IMR-90 (cell line): ENCODE measurements around the gene BCS1L. TPM values are rescaled to one million over a fixed set of nuclear protein-coding genes. Genes with fewer than 3 reads are reported as not detected.

Experiments used
- ATAC-seq: fragments of 200-7000 bp; cut with Tn5 transposase; 2 replicates; pipeline ENCODE4 v1.9.1; 2020; ENCODE audit warnings: low read depth, mild to moderate bottlenecking, moderate library complexity
- BruUV-seq: library from RNA; stranded (reverse); fragments of 400-500 nt; replicated peaks from 2 replicates; lab custom pipeline; 2021; lab: Mats Ljungman, UMichigan
- CTCF ChIA-PET: fragments of 300-600 bp; formaldehyde crosslinking; extraction: SDS; loops from one replicate; lab custom pipeline; 2021; ENCODE audit warnings: antibody characterized with exemption; lab: Yijun Ruan, JAX
- POLR2A ChIA-PET: fragments of 300-600 bp; sonication (Branson Sonifier 250); formaldehyde crosslinking; loops from one replicate; lab custom pipeline; 2022; ENCODE audit warnings: antibody characterized with exemption; ENCODE audit not compliant: unreplicated experiment; lab: Charles Lee
- DNase-seq: peaks from one replicate; pipeline ENCODE4 v3.0.0; 2013
- H2AFZ ChIP-seq: replicated peaks from 2 replicates; pipeline ENCODE3; 2013; ENCODE audit warnings: low read length, mild to moderate bottlenecking; ENCODE audit not compliant: poor library complexity
- H2AK5ac ChIP-seq: 2 replicates; pipeline ENCODE4 v1.6.1; 2013; ENCODE audit warnings: low read depth, low read length, inconsistent platforms
- H2AK9ac ChIP-seq: replicated peaks from 2 replicates; pipeline ENCODE3; 2013; ENCODE audit warnings: mild to moderate bottlenecking, low read depth, low read length, moderate library complexity; ENCODE audit not compliant: poor library complexity
- H2BK120ac ChIP-seq: 2 replicates; pipeline ENCODE4 v1.6.1; 2013; ENCODE audit warnings: low read depth, low read length, inconsistent platforms
- H2BK15ac ChIP-seq: 3 replicates; pipeline ENCODE4 v1.6.1; 2013; ENCODE audit warnings: low read depth, low read length, inconsistent platforms
- H2BK20ac ChIP-seq: 2 replicates; pipeline ENCODE4 v1.6.1; 2013; ENCODE audit warnings: low read depth, mild to moderate bottlenecking, inconsistent platforms, low read length, moderate library complexity
- H2BK5ac ChIP-seq: 2 replicates; pipeline ENCODE4 v1.6.1; 2013; ENCODE audit warnings: mild to moderate bottlenecking, low read depth, low read length, inconsistent platforms; ENCODE audit not compliant: poor library complexity, severe bottlenecking
- H3K14ac ChIP-seq: replicated peaks from 2 replicates; pipeline ENCODE4 v1.6.1; 2013; ENCODE audit warnings: low read depth, low read length, inconsistent platforms
- H3K18ac ChIP-seq: 2 replicates; pipeline ENCODE4 v1.6.1; 2013; ENCODE audit warnings: low read depth, low read length, control low read depth
- H3K23ac ChIP-seq: 2 replicates; pipeline ENCODE4 v1.6.1; 2013; ENCODE audit warnings: low read depth, low read length, inconsistent platforms
- H3K27ac ChIP-seq: 2 replicates; pipeline ENCODE4 v1.5.1; 2013; ENCODE audit warnings: mild to moderate bottlenecking, control low read depth, low read length; ENCODE audit not compliant: insufficient read depth
- H3K27me3 ChIP-seq: 2 replicates; pipeline ENCODE4 v1.6.1; 2013; ENCODE audit warnings: low read length; ENCODE audit not compliant: control insufficient read depth, insufficient read depth
- H3K36me3 ChIP-seq: 2 replicates; pipeline ENCODE4 v1.6.1; 2013; ENCODE audit warnings: low read length, mixed read lengths; ENCODE audit not compliant: control insufficient read depth, insufficient read depth
- H3K4ac ChIP-seq: 2 replicates; pipeline ENCODE4 v1.6.1; 2013; ENCODE audit warnings: low read depth, low read length, inconsistent platforms
- H3K4me1 ChIP-seq: 2 replicates; pipeline ENCODE4 v1.6.1; 2013; ENCODE audit warnings: low read length, mixed read lengths; ENCODE audit not compliant: control insufficient read depth, insufficient read depth
- H3K4me2 ChIP-seq: 2 replicates; pipeline ENCODE4 v1.6.1; 2013; ENCODE audit warnings: low read depth, mild to moderate bottlenecking, control low read depth, low read length, moderate library complexity
- H3K4me3 ChIP-seq: 2 replicates; pipeline ENCODE4 v1.5.1; 2013; ENCODE audit warnings: low read depth, mild to moderate bottlenecking, control low read depth, low read length, moderate library complexity; ENCODE audit not compliant: insufficient read depth
- H3K56ac ChIP-seq: 2 replicates; pipeline ENCODE4 v1.6.1; 2013; ENCODE audit warnings: low read length, inconsistent platforms; ENCODE audit not compliant: insufficient read depth; ENCODE audit errors: extremely low read depth
- H3K79me1 ChIP-seq, 2 experiments: 2 replicates each; pipeline ENCODE4 v1.6.1; 2013; ENCODE audit warnings: low read length in 2 of 2, inconsistent platforms in 1 of 2, low read depth in 1 of 2
- H3K9ac ChIP-seq: 2 replicates; pipeline ENCODE4 v1.6.1; 2013; ENCODE audit warnings: low read depth, low read length, control low read depth
- H3K9me1 ChIP-seq: 2 replicates; pipeline ENCODE4 v1.6.1; 2013; ENCODE audit warnings: low read length, inconsistent platforms; ENCODE audit not compliant: insufficient read depth
- H3K9me3 ChIP-seq: 2 replicates; pipeline ENCODE4 v1.6.1; 2013; ENCODE audit warnings: low read length; ENCODE audit not compliant: control insufficient read depth, insufficient read depth
- H4K20me1 ChIP-seq: 2 replicates; pipeline ENCODE4 v1.6.1; 2013; ENCODE audit warnings: low read length, inconsistent platforms; ENCODE audit not compliant: insufficient read depth
- H4K5ac ChIP-seq: 2 replicates; pipeline ENCODE4 v1.6.1; 2013; ENCODE audit warnings: mild to moderate bottlenecking, low read depth, low read length, control low read depth
- H4K8ac ChIP-seq, 2 experiments: 2 replicates each; pipeline ENCODE4 v1.6.1; 2013; ENCODE audit warnings: low read depth in 2 of 2, low read length in 2 of 2, control low read depth in 1 of 2, inconsistent platforms in 1 of 2
- H4K91ac ChIP-seq: 2 replicates; pipeline ENCODE4 v1.6.1; 2013; ENCODE audit warnings: low read depth, low read length, inconsistent platforms; ENCODE audit not compliant: insufficient read depth
- CEBPB ChIP-seq: IDR thresholded peaks from 2 replicates; pipeline ENCODE4 v1.6.1; 2012; ENCODE audit warnings: low read depth, low read length, improper control_type of control experiment
- CHD1 ChIP-seq: IDR thresholded peaks from 2 replicates; pipeline ENCODE4 v1.6.1; 2012; ENCODE audit warnings: low read depth, low read length, improper control_type of control experiment
- ELK1 ChIP-seq: fragments of 150-350 bp; IDR thresholded peaks from 2 replicates; pipeline ENCODE4 v1.6.1; 2016; ENCODE audit warnings: low read depth, mild to moderate bottlenecking, low read length, moderate library complexity, borderline replicate concordance
- FOS ChIP-seq: fragments of 150-350 bp; IDR thresholded peaks from 2 replicates; pipeline ENCODE4 v1.6.1; 2016; ENCODE audit warnings: low read depth, low read length
- MAFK ChIP-seq: IDR thresholded peaks from 2 replicates; pipeline ENCODE4 v1.6.1; 2012; ENCODE audit warnings: low read depth, low read length, improper control_type of control experiment
- MXI1 ChIP-seq: IDR thresholded peaks from 2 replicates; pipeline ENCODE4 v1.6.1; 2012; ENCODE audit warnings: low read depth, mild to moderate bottlenecking, low read length, moderate library complexity, borderline replicate concordance
- NFE2L2 ChIP-seq: fragments of 150-350 bp; IDR thresholded peaks from 2 replicates; pipeline ENCODE4 v1.6.1; 2016; ENCODE audit warnings: low read depth, mild to moderate bottlenecking, low read length
- POLR2A ChIP-seq: IDR thresholded peaks from 2 replicates; pipeline ENCODE4 v1.6.1; 2012; ENCODE audit warnings: mild to moderate bottlenecking, low read depth, low read length
- RAD21 ChIP-seq: IDR thresholded peaks from 2 replicates; pipeline ENCODE4 v1.6.1; 2012; ENCODE audit warnings: low read length, improper control_type of control experiment
- RFX5 ChIP-seq: IDR thresholded peaks from 2 replicates; pipeline ENCODE4 v1.8.0; 2012; ENCODE audit warnings: low read depth, mild to moderate bottlenecking, low read length, moderate library complexity
- SMC3 ChIP-seq: fragments of 150-350 bp; IDR thresholded peaks from 2 replicates; pipeline ENCODE4 v1.6.1; 2016; ENCODE audit warnings: low read depth, mild to moderate bottlenecking, antibody characterized with exemption, low read length, moderate library complexity
- WGBS, 2 experiments: methylation state at CpG; one replicate each; pipeline versions ENCODE4 v1.1.5 to v1.1.7; 2013; ENCODE audit warnings: missing lambda C conversion rate in 2 of 2; ENCODE audit not compliant: insufficient read length in 1 of 2; ENCODE audit errors: extremely low coverage in 2 of 2; 5-methylcytosine and 5-hydroxymethylcytosine counted together
- dilution Hi-C: fragments of 300-500 bp; cut with HindIII; formaldehyde crosslinking; loops from one replicate; pipeline ENCODE4 v1.14.3; 2018; ENCODE audit warnings: low sequenced_read_pairs; ENCODE audit not compliant: unreplicated experiment
- in situ Hi-C: fragments of 300-500 bp; cut with MboI; formaldehyde crosslinking; loops from 3 replicates; pipeline ENCODE4 v1.14.3; 2019; ENCODE audit warnings: low sequenced_read_pairs, inconsistent platforms, mixed read lengths
- intact Hi-C: fragments of 100-400 bp; cut with micrococcal nuclease; formaldehyde crosslinking; loops from 2 replicates; pipeline ENCODE4 v1.10.0; 2022
- polyA plus RNA-seq, 3 experiments: library from polyadenylated mRNA; depleted of rRNA; stranded (reverse); fragments of >200 nt; gene quantifications; 2 replicates each; pipeline ENCODE4 v1.2.3, GENCODE V29; 2012; ENCODE audit warnings: low replicate concordance in 1 of 3
- total RNA-seq: library from RNA; depleted of rRNA; stranded (reverse); fragments of >200 nt; gene quantifications from 2 replicates; pipeline ENCODE4 v1.2.3, GENCODE V29; 2012
- TF ChIP-seq, protein P1 (sequence below): conservative IDR thresholded peaks from 2 replicates; pipeline ENCODE4 v1.5.1; 2012; ENCODE audit warnings: mild to moderate bottlenecking, low read depth, low read length, improper control_type of control experiment
- TF ChIP-seq, protein P2 (sequence below): fragments of 150-350 bp; IDR thresholded peaks from 2 replicates; pipeline ENCODE4 v1.6.1; 2017; ENCODE audit warnings: mild to moderate bottlenecking, antibody characterized with exemption, low read length, low read depth

Gene BCS1L
- total and polyA plus RNA-seq, 2 of the 4 experiments (the other 2 are of a cell fraction), result 39.1 to 56.7 TPM

- Histone ChIP-seq H2AFZ (no peak overlapping the region), H3K36me3 (peaks cover 23% of the 10 kb centered on the region), H2AK9ac (no peak overlapping the region), H2BK5ac (no peak overlapping the region), H2AK5ac (no peak overlapping the region), H2BK20ac (no peak overlapping the region), H3K9me3 (no peaks in the 10 kb centered on the region), H3K18ac (no peak overlapping the region), H3K4me3 (no peak overlapping the region), H4K5ac (no peak overlapping the region), H4K20me1 (no peaks in the 10 kb centered on the region), H3K27ac (no peak overlapping the region), H2BK120ac (no peak overlapping the region), H4K91ac (no peak overlapping the region), H3K4me2 (no peak overlapping the region), H3K9ac (no peak overlapping the region), H3K56ac (no peak overlapping the region), H3K79me1 (peaks cover 24 to 38% of the 10 kb centered on the region in 2 experiments), H3K14ac (no peak overlapping the region), H3K27me3 (no peaks in the 10 kb centered on the region), H3K23ac (no peak overlapping the region), H3K4me1 (peaks cover 3% of the 10 kb centered on the region; the same call in 1 of the 2 replicates), H2BK15ac (no peak overlapping the region), H3K9me1 (peaks cover 8% of the 10 kb centered on the region; the same call in 1 of the 2 replicates), H4K8ac (no peak overlapping the region), H3K4ac (no peak overlapping the region)
- WGBS, 2 experiments, result no CpG with 5 or more reads among the region's 2 CpGs
- in situ Hi-C loops (loop anchor here (10.0 kb wide), 1 partner anchor 251 kb away; no protein-coding TSS in a partner anchor), dilution Hi-C loops (no loop called here), intact Hi-C loops (no loop called here)
- no peak for ATAC-seq
- POLR2A ChIA-PET, result no interaction called here
- DNase-seq, result no peak
- BruUV-seq, result no TSS peak
- CTCF ChIA-PET, result no interaction called here
- TF ChIP-seq RAD21, result no peak
- TF ChIP-seq, protein P1, sequence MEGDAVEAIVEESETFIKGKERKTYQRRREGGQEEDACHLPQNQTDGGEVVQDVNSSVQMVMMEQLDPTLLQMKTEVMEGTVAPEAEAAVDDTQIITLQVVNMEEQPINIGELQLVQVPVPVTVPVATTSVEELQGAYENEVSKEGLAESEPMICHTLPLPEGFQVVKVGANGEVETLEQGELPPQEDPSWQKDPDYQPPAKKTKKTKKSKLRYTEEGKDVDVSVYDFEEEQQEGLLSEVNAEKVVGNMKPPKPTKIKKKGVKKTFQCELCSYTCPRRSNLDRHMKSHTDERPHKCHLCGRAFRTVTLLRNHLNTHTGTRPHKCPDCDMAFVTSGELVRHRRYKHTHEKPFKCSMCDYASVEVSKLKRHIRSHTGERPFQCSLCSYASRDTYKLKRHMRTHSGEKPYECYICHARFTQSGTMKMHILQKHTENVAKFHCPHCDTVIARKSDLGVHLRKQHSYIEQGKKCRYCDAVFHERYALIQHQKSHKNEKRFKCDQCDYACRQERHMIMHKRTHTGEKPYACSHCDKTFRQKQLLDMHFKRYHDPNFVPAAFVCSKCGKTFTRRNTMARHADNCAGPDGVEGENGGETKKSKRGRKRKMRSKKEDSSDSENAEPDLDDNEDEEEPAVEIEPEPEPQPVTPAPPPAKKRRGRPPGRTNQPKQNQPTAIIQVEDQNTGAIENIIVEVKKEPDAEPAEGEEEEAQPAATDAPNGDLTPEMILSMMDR, result no peak
- TF ChIP-seq SMC3, result no peak
- TF ChIP-seq MXI1, result no peak
- TF ChIP-seq CEBPB, result no peak
- TF ChIP-seq CHD1, result no peak
- TF ChIP-seq POLR2A, result no peak
- TF ChIP-seq NFE2L2, result no peak
- TF ChIP-seq RFX5, result no peak
- TF ChIP-seq MAFK, result no peak
- TF ChIP-seq FOS, result no peak
- TF ChIP-seq ELK1, result no peak
- TF ChIP-seq, protein P2, sequence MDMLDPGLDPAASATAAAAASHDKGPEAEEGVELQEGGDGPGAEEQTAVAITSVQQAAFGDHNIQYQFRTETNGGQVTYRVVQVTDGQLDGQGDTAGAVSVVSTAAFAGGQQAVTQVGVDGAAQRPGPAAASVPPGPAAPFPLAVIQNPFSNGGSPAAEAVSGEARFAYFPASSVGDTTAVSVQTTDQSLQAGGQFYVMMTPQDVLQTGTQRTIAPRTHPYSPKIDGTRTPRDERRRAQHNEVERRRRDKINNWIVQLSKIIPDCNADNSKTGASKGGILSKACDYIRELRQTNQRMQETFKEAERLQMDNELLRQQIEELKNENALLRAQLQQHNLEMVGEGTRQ, result no peak
These were observed 3.7 kb upstream of the BCS1L start for GRCh38 chr2:218655751-218656150.
